Rectal smooth muscle tissue (tissue), 1 donor: ENCODE measurements around the gene ARL15.

Source experiments
- H3K27ac ChIP-seq: one replicate; pipeline ENCODE4 v1.7.0; 2013; ENCODE audit warnings: low read depth, low read length, inconsistent platforms
- H3K27me3 ChIP-seq: one replicate; pipeline ENCODE4 v1.7.0; 2013; ENCODE audit warnings: low read length; ENCODE audit not compliant: control insufficient read depth, insufficient read depth
- H3K36me3 ChIP-seq: one replicate; pipeline ENCODE4 v1.7.0; 2013; ENCODE audit warnings: low read length; ENCODE audit not compliant: control insufficient read depth, insufficient read depth
- H3K4me1 ChIP-seq: one replicate; pipeline ENCODE4 v1.7.0; 2013; ENCODE audit warnings: low read length; ENCODE audit not compliant: control insufficient read depth, insufficient read depth
- H3K4me3 ChIP-seq: one replicate; pipeline ENCODE4 v1.7.0; 2013; ENCODE audit warnings: low read length
- H3K9ac ChIP-seq: one replicate; pipeline ENCODE4 v1.7.0; 2013; ENCODE audit warnings: low read length

Gene ARL15

GRCh38 chr5:54222336-54222735 is 88.0 kb downstream of the ARL15 start:
- H3K4me3 ChIP-seq = no peak overlapping the region
- H3K4me1 ChIP-seq = peaks cover 15% of the 10 kb centered on the region
- H3K27ac ChIP-seq = peak overlapping the region; percentile 84
- H3K9ac ChIP-seq = no peak overlapping the region
- no peaks in the 10 kb centered on the region for H3K36me3 ChIP-seq
- H3K27me3 ChIP-seq = no peaks in the 10 kb centered on the region

DNA sequence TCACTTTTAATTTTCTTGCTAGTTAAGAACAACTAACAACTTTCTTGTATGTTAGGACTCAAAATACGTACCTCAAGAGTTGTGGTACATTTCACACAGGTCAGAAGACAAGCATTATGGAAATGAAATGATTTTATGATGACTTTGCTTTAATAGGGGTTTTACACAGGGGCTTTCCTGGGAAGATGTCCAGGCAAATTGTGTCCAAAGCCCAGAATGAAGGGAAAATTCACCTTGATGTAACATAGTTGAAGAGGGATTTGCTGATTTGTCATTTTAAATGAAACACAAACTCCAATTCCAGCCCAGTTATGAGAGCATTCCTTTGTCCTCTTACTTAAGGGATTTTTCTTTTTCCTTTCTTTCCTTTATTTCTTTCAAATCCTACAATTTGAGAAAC is 89.2 kb downstream of the ARL15 start:
- peaks cover 15% of the 10 kb centered on the region for H3K4me1 ChIP-seq
- no peaks in the 10 kb centered on the region for H3K27me3 ChIP-seq
- H3K27ac ChIP-seq = peak overlapping the region; percentile 84
- H3K36me3 ChIP-seq = no peaks in the 10 kb centered on the region
- no peak overlapping the region for H3K9ac ChIP-seq
- H3K4me3 ChIP-seq = no peak overlapping the region

DNA sequence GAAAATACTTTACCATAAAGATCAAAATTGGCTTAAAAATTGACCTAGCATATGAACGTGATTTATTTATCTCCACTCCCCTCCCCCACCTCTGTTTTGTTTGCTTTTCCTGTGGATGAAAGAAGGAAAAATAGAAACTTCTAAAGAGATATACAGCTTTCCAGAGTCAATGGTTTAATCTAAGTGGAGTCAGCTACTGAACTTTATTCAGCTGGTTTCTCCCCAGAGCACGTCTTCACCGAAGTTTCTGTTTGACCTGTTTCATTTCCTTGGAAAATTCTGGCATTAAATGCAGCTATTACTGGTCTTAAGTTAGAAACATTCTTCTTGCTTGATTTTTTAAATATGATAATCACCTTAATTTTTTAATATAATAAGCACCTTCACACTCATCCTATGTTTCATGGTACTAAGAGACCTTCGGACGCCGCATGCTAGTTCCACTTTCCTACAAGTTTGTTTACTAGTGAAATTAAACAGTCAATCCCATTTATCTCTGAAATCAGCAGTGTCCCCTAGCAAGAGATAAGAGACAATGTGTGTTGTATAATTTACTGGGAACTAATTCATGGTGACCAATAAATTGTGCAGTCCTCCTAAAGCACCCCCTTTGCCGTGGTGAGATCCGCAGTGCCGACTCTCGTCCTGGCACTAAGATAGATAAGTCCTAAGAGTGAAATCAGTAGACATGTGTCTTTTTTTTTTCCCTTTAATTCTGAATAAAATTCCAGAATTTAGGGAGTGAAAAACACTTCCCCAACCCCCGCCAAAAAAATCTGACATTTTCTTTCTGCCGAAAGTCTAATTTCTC is 89.9 kb downstream of the ARL15 start:
- no peaks in the 10 kb centered on the region for H3K27me3 ChIP-seq
- H3K4me3 ChIP-seq = no peak overlapping the region
- H3K4me1 ChIP-seq = peaks cover 15% of the 10 kb centered on the region
- H3K27ac ChIP-seq = peak overlapping the region; percentile 84
- H3K36me3 ChIP-seq = no peaks in the 10 kb centered on the region
- no peak overlapping the region for H3K9ac ChIP-seq

GRCh38 chr5:54217826-54218503 is 92.4 kb downstream of the ARL15 start:
- no peak overlapping the region for H3K27ac ChIP-seq
- no peaks in the 10 kb centered on the region for H3K36me3 ChIP-seq
- H3K4me1 ChIP-seq = peaks cover 15% of the 10 kb centered on the region
- no peaks in the 10 kb centered on the region for H3K27me3 ChIP-seq
- H3K4me3 ChIP-seq = no peak overlapping the region
- no peak overlapping the region for H3K9ac ChIP-seq

DNA sequence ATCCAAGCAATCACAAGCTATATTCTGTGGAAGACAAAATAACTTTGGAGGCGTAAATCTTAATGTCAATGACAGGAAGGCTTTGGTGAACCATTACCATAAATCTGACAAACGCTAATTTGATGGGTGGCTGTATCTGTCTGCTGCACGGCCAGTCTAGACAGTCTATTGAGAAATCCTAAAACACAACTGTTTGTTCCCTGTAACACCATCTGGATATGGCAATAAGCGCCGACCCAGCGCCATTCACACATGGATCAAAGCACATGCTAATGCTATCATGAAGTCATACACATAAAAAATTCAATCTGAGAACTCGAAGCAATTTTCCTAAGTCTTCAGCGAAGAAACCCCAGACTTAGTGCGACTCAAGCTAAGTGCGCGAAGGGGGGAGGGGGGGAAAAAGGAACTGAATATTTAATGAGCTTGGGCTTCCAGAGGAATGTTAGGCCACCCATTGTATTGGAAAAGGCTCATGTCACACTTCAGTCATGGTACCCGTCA is 95.1 kb downstream of the ARL15 start:
- H3K9ac ChIP-seq = no peak overlapping the region
- H3K36me3 ChIP-seq = no peaks in the 10 kb centered on the region
- no peaks in the 10 kb centered on the region for H3K27me3 ChIP-seq
- no peak overlapping the region for H3K4me3 ChIP-seq
- no peak overlapping the region for H3K27ac ChIP-seq
- H3K4me1 ChIP-seq = peaks cover 2% of the 10 kb centered on the region

GRCh38 chr5:54214722-54215121 is 95.7 kb downstream of the ARL15 start:
- H3K4me3 ChIP-seq = no peak overlapping the region
- H3K36me3 ChIP-seq = no peaks in the 10 kb centered on the region
- H3K9ac ChIP-seq = no peak overlapping the region
- no peak overlapping the region for H3K27ac ChIP-seq
- peaks cover 2% of the 10 kb centered on the region for H3K4me1 ChIP-seq
- no peaks in the 10 kb centered on the region for H3K27me3 ChIP-seq

DNA sequence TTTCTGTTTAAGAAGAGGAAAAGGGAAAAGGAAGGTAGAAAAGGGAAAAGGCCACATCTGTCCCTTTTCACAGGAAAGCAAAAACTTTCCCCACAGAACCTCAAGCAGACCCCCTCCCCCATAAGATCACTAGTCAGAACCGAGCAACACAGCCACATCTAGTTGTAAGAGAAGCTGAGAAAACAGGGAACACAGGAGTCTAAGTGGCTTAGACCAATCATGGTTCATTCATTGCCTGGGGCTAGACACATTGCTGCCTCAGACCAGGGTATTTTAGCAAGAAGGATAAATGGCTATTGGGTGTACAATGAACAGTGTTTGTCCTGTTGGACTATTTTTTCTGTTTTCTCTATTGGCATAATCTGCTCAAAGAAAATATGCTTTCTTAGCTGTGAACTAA is 98.0 kb downstream of the ARL15 start:
- Histone ChIP-seq H3K36me3 (no peaks in the 10 kb centered on the region), H3K27me3 (no peaks in the 10 kb centered on the region), H3K4me3 (no peak overlapping the region), H3K4me1 (no peaks in the 10 kb centered on the region), H3K27ac (no peak overlapping the region), H3K9ac (no peak overlapping the region)

DNA sequence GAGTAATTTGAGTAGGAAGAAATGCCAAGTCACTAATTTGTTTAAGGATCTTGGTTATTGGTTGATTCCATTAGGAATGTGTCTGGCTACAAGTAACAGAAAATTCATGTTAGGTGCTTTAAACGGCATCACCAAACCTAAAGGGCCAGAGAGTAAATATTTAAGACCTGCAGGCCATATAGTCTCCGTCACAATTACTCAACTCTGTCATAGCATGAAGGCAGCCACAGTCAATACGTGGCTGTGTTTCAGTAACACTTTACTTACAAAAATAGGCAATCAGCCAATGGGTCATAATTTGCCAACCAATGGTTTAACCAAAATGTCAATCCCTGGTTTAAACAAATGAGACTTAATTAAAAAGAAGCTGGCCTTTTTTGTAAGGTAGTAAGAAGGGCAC is 98.5 kb downstream of the ARL15 start:
- Histone ChIP-seq H3K27me3 (no peaks in the 10 kb centered on the region), H3K4me1 (no peaks in the 10 kb centered on the region), H3K27ac (no peak overlapping the region), H3K4me3 (no peak overlapping the region), H3K36me3 (no peaks in the 10 kb centered on the region), H3K9ac (no peak overlapping the region)

- Histone ChIP-seq H3K4me3 (no peak overlapping the region), H3K27ac (no peak overlapping the region), H3K4me1 (no peaks in the 10 kb centered on the region), H3K9ac (no peak overlapping the region), H3K36me3 (no peaks in the 10 kb centered on the region), H3K27me3 (no peaks in the 10 kb centered on the region)
Observed at GRCh38 chr5:54207566-54207965, 102.8 kb downstream of the ARL15 start.

GRCh38 chr5:54206580-54207229 is 103.7 kb downstream of the ARL15 start:
- H3K27me3 ChIP-seq = no peaks in the 10 kb centered on the region
- H3K36me3 ChIP-seq = no peaks in the 10 kb centered on the region
- no peak overlapping the region for H3K9ac ChIP-seq
- H3K4me1 ChIP-seq = no peaks in the 10 kb centered on the region
- no peak overlapping the region for H3K27ac ChIP-seq
- H3K4me3 ChIP-seq = no peak overlapping the region

- no peak overlapping the region for H3K9ac ChIP-seq
- H3K36me3 ChIP-seq = no peaks in the 10 kb centered on the region
- H3K4me1 ChIP-seq = no peaks in the 10 kb centered on the region
- H3K27ac ChIP-seq = no peak overlapping the region
- no peaks in the 10 kb centered on the region for H3K27me3 ChIP-seq
- no peak overlapping the region for H3K4me3 ChIP-seq
Observed at GRCh38 chr5:54205918-54206317, 104.5 kb downstream of the ARL15 start.

- H3K27me3 ChIP-seq = no peaks in the 10 kb centered on the region
- no peaks in the 10 kb centered on the region for H3K4me1 ChIP-seq
- no peak overlapping the region for H3K9ac ChIP-seq
- no peak overlapping the region for H3K27ac ChIP-seq
- H3K36me3 ChIP-seq = no peaks in the 10 kb centered on the region
- H3K4me3 ChIP-seq = no peak overlapping the region
Observed at GRCh38 chr5:54205453-54205852, 104.9 kb downstream of the ARL15 start.
